ENCODE measurements around the gene RPP25L.
A peak's percentile ranks its signal among the peaks of the same experiment; 100 is the strongest.

Gene RPP25L

GRCh38 chr9:34653151-34654072 lies 41.5 kb upstream of the RPP25L start:
- no peak for TF ChIP-seq CTCF (IDR thresholded peaks at IDR 0.05)

- no peak for TF ChIP-seq CTCF (IDR thresholded peaks at IDR 0.05)
Measured at GRCh38 chr9:34652602-34653000, 40.7 kb upstream of the RPP25L start.

- TF ChIP-seq CTCF (IDR thresholded peaks at IDR 0.05): peak; percentile 12; the same call in 1 of the 2 replicates
Measured at GRCh38 chr9:34651876-34652601, 40.1 kb upstream of the RPP25L start, which contains the start of gene IL11RA. IL11RA (plus strand) TSS chr9:34652185; CDS start chr9:34655218, 3,033 bp downstream.

- TF ChIP-seq CTCF (IDR thresholded peaks at IDR 0.05): no peak
Measured at GRCh38 chr9:34651321-34651720, 39.4 kb upstream of the RPP25L start.

GRCh38 chr9:34650816-34651215 lies 38.9 kb upstream of the RPP25L start:
- TF ChIP-seq CTCF (IDR thresholded peaks at IDR 0.05): no peak

- TF ChIP-seq CTCF (IDR thresholded peaks at IDR 0.05): no peak
Measured at GRCh38 chr9:34648673-34649072, 36.8 kb upstream of the RPP25L start.

GRCh38 chr9:34647651-34648050 lies 35.8 kb upstream of the RPP25L start:
- TF ChIP-seq CTCF (IDR thresholded peaks at IDR 0.05): no peak
